Femur (tissue), 1 donor: Measurements from ENCODE around the gene MED12L.
A peak's percentile ranks its signal among the peaks of the same experiment; 100 is the strongest.

ENCODE experiments used
- DNase-seq: peaks from one replicate; pipeline ENCODE4 v3.0.0-alpha.2; 2017

The MED12L gene

DNA sequence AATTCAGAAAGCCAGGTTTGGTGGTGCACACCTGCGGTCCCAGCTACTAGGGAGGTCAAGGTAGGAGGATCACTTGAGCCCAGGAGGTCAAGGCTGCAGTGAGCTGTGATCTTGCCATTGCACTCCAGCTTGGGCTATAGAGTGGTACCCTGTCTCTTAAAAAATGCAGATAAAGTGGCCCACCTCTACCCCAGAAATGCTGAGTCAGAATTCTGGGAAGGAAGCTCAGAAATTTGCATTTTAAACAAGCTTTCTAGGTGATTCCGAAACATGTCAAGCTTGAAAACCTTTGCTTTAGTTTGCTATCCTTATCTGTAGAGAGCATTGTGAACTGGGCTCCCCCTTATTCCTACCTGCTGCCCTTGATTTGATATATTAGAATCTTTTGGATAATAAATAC, 7.7 kb downstream of the MED12L start:
- DNase-seq, result no peak

DNA sequence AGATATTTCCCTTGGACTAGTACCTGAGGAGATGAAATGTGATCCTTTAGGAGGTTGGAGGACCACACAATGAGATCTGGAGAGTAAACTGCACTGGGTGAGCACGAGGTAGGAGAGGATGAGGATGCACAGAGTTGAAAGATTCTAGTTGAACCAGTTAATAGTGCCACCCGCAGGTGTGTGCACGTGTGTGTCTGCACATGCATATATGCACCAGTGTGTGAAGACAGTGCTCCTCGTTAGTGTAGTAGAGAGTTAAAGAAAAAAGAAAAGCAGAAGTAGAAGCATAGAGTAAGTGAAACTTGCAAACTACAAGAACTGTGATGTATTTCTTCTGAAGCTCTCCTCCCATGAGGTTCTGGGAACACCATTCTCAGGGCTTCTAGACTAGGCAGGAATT, 8.4 kb downstream of the MED12L start:
- no peak for DNase-seq

DNA sequence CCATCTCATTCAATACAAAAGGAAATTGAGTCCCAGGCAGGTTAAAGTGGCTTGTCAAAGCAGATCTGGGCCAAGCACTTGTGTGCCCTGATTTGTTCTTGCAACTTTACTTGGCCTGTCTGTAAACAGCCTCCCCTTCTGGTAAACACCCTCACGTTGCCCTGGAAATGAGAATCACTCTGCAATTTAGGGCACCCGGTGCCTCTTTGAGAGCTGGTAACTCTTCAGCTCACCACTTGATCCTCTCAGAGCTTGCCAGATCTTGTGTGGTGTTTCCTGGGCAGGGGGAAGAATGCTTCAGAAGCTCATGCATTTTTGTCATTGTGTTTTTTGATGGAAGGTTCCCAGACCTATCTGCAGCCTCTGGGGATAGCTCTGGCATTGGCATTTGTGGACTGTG, 11.3 kb downstream of the MED12L start:
- no peak for DNase-seq

DNA sequence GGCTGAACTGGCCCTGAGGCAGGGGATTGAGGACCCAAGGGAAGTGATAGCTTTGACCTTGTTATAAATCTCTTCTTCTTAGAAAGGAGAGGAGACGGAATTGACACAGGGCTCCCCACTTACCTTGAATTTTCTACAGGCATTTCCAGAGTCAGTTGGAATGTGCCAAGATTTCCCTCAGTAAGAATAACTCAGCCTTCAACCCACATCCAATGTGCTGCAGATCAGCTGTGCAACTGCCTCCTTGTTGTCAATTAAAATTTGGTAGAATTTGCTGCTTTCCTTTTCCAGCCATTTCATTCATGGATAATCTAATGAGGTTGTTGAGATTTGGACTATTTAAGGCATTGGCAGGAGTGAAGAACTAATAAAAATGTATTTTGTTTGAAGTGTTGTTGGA, 14.6 kb downstream of the MED12L start:
- no peak for DNase-seq

DNA sequence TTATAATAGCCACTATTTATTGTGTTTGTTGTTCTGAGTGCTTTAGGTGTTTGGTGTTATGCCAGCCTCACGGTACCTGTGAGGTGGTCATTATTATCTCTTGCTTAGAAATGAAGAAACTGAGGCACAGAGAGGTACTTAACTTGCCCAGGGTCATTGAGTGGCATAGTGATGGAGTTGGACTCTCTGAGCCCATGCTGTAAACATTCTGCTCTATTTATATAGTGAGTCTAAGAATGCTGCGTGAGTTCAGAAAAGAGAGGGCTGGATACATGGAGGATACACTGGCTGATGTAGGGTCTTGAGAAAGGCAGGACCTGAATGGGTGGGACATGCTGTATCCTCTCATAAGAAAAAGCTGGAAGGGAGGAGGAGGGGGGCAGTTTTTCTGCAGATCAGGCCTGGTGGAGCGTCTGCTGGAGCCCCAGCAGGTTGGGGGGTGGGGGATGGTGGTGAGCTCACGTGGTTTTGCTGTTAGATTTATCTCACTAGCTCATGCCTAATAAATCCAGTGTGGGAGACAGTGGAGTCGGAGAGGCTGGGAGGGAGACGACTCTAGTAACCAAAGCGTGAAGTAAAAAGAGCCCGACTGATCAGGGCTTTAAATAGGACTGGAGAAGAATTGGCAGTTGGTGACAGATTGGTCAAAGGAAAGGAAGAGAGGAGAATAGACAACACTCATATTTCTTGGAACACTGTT, 16.0 kb downstream of the MED12L start:
- DNase-seq, result peak; percentile 21

DNA sequence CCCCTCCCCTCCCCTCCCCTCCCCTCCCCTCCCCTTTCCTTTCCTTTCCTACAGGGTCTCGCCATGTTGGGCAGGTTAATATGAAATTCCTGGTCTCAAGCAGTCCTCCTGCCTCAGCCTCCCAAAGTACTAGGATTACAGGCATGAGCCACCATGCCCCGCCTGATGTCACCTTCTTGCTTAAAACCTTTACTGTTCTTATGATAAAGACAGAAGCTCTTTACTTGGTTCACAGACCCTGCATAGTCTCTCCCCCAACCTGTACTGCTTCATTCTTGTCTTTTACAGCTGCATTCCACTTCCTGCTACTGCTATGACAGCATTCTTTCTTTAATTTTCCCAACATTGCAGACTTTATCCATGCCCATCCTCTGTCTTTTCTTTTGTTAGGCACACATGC, 20.8 kb downstream of the MED12L start:
- no peak for DNase-seq

DNA sequence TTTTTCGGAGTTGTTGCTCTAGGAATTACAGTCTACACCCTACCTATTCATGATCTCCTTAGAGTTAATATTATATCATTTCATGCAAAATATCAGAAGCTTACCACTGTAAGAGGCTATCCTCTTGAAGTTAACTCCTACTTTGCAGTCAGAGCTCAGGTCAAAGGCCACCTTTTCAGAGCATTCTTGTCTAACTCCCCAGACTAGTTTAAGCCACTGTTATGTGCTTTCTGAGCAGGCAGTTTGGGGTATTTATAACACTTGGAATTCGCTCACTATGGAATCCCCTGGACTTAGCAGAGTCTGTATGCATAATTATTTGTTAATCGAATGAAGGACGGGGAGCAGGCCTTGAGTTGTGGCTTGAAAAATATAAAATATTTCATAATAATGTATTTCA, 21.7 kb downstream of the MED12L start:
- no peak for DNase-seq

DNA sequence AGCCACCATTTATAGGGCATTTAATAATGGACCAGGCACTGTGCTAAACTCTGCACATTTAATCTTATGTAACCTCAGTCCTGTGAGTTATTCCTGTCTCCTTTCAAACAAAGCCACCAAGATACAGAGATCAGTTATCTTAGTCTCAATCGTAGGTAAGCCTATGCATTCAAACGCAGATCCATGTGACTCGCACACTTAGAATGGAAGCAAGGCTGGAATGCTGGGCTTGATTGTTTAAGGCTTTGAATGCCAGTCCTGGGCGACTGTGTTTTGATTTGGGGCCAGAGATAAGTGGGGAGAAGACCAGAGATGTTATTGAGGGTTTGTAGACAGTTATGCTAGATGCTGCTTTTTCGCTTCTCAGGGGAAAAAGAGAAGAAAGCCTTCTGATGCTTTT, 22.2 kb downstream of the MED12L start:
- no peak for DNase-seq

DNA sequence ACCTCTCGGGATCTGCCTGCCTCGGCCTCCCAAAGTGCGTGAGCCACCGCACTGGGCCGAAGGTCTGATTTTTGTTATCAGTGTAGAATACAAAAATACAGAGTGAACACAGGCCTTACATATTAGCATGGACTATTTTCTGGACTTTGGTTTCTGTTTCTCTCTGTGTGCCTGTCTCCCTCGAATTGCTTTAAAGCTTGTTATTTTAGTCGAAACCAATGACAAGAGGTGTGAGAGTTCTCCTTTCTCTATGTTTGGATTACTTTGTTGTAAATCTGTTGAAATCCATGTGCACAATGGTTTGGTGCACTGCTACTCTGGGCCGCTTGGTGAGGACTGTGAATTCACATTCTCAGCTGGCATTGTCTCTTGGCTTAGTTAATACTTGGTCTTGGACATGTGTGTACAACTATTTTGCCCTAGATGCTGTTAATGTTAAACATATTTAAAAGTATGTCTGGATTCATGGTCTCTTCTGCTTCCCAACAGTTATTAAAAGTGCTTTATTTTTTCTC, 23.9 kb downstream of the MED12L start:
- no peak for DNase-seq

DNA sequence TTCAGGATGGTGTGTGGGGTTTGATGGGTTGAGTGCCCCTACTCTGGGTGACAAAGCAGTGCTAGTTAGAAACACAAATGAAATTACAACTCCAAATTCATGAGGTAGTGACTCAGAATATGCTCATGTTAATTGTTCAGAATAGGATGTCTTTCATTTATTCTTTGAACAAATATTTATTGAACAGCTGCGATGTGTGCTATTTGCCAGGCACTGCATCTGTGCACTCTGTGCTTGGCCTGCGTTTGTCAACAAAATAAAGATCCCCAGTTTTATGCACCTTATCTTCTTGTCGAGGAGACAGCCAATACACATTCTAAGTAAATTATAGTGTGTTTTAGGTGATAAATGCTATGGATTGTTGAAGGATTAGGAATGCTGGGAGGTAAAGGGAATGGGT, 27.3 kb downstream of the MED12L start:
- no peak for DNase-seq

DNA sequence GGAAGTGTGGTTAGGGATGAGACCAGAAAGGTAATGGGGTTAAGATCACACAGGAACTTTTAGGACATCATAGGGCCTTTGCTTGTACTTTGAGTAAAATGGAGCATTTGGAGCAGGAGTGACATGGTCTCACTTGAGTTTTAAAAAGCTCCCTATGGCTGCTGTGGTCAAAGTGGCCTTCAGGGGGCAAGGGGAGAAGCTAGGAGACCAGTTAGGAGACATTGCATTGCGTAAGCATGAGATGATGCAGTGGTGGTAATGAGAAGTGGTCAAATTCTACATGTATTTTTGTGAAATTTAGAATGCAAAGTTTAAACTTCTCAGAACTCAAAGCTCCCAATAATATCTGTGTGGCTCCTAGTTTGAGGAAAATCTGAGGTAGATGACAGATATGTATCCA, 27.9 kb downstream of the MED12L start:
- DNase-seq, result no peak

DNA sequence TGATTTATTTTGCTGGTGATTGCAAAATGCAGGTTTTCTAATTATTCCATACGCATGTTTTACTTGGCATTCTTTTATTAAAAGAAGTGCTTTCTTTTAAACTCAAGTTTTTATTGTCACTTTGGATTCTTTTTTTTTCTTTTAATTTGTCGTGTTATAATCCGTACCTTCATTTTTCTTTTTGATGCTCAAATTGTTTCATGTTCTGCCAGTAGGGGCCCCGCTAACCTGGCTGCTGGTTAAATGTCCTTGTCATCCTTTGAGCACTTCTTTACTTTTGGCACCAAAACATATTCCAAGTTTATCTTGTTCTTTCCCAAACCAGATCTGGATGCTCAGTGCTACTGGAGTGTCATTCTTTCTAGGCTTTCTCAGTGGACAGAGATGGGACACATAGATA, 31.6 kb downstream of the MED12L start:
- no peak for DNase-seq

DNA sequence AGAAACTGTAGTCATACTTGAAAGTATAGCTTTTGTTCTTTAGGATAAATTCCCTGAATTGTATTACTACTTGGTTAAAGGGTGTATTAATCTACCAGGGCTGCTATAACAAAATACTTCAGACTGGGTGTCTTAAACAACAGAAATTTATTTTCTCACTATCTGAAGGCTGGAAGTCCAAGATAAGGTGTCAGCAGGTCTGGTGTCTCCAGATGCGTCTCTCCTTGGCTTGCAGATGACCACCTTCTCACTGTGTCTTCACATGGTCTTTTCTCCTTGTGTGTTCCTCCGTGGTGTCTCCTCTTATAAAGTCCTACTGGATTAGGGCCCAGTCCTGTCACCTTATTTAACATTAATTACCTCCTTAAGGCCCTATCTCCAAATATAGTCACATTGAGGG, 33.7 kb downstream of the MED12L start:
- no peak for DNase-seq

DNA sequence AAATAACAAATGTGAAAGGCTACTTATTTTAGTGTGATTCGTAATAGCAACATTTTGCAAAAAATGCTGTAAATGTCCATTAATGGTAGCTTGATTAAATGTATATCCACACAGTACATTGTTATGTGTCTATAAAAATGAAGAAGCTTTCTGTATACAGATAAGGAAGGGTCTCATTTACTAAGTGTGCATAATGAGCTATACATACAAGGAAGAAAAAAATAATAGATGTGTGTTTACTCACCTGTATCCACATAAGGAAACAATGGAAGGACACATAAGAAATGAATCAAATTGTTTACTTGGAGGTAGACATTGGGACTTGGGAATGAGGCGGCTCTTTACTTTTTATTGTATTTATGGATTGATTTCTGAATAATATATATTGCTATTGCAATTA, 34.9 kb downstream of the MED12L start:
- no peak for DNase-seq

DNA sequence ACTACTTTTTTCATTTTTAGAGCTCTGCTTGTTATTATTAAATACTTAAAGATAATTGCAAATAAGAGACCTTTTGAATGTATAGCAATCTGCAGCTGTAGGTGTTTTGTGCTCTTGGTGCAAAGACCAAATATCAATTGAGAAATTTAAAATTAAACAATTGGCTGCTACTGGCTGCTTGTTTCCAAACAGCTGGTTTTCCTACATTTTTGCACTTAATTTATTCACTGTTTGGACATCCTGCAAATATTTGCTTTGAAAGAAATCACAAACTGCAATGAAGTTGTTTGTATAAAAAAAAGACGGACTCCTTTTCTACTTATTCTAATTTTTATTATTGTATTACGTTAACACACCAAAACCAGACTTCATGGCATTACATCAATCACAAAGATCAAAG, 35.6 kb downstream of the MED12L start:
- DNase-seq, result no peak

DNA sequence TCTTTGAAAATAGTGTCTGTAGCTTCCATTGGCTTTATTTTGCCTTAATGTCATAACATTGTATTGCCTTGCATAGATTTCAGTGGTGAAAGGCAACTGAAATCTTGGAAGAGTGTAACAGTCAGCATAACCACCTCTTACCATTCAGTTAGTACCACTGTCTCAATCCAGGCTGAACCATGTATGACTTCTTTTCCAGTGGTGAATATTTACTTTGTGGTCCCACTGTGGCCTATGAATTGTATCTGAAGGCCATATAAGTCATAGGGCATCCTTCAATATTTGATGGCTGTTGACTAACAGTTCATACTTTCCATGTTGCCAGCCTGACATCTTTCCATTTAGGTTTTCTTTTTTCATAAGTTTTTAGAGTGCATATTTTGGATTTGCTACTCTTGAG, 38.4 kb downstream of the MED12L start:
- no peak for DNase-seq

DNA sequence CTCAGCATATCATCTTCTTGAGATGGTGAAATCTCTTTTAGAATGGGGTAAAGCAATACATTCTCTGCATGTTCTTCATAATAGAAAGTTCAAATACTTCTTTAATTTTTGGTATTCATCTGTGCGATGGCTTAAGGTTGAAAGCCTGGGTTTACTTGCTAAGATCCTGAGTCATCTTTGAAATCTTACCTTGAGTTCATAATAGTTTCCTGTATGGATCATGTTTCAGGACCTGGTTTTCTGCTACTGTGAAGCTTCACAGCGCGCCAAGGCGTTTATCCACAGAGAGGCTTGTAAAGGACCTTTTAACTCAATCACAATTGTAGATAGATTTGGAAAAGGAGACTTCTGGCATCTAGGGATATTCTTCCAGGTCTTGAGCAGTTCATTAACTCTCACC, 39.0 kb downstream of the MED12L start:
- DNase-seq, result no peak

DNA sequence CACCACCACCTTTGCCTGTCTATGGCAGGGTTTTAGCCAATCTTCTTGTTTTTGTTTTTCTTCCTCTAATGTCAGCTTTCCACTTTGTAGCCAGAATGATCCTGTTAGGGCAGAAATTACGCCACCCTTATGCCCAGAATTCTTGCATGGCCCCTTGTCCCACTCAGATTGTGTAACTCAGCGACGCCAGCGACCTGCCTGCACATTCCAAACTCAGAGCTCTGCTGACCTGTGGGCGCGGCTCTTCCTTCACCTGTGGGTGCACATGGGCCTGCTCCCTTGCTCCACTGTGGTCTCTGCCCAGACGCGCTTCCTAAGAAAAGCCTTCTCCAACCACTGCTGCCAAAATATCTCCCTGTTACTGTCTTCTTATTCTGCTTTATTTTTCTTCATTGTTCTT, 45.0 kb downstream of the MED12L start:
- no peak for DNase-seq

DNA sequence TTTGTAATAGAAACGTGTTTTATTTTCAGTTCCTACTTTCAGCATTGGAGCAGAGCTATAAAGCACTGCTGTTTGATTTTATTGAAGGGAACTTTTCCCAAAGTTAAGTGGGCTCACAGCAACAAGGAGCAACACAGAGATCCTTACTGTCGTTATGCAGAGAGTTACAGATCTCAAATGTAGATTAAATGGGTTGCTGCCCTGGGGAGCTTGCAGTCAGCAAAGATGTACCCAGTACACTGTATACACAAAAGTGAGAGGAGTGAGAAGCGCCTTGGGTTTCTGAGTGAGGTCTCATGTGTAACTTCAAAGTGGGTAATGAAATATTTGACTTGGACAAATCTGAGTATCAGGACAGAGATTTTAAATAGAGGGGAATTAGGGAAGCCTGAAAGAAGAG, 47.7 kb downstream of the MED12L start:
- DNase-seq, result no peak

DNA sequence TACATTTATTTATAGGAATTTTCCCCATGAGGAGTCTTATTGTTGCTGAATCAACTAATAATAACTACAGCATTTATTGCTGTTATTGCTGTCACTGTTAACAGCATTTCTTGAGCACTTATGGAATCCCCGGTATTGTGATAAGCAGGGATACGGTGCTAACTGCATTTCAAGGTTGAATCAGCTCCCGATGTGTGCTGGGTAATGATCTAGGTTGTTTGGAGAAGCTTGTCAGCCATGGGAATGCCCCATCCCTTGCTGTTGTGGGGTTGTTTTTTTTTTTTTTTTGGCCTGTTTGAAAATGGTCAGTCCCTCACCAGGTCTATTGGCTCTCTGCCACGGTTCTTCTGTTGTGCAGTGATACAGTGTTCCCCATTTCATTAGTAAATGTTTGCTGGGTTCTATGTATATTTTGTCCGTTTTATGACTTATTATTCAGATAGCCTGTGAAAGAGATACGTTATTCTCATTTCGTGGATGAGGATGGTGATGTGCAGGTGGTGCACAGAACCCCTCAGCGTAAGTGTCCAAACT, 48.5 kb downstream of the MED12L start:
- DNase-seq, result no peak

DNA sequence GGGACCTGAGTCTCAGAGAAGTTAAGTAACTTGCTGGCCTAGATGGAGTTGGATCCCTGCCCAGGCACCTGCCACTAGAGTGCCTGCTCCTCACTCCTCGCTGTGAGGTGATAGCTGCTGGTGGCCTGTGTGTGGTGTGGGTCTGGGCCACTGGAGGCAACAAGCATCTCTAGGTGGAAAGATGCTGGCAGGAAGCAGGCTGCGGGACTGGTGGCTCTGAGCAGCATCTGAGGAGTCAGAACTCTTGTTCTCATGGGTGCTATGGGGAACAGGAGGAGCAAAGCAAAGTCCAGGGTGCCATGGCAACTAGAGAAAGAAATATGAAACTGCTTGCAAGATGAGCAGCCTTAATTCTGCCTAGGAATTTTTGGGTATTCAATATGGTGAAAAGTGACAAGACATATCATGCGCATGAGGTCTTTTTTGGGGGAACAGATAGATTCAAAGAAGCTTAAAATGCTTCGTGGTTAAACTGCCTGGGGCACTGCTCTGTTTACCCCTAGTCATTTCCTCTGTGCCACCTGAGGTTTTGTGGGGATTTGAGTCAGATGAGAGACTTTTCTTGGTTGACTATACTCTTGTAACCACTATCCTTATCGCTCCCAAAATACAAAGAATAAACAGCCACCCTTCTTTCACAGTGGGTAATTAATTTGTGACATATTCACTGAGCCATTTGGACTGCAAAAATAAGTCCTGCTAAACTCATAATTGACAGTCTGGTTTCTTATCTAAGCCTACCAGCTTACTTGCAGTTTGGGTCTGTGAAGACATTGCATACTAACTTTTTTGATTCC, 50.3 kb downstream of the MED12L start:
- DNase-seq, result no peak

DNA sequence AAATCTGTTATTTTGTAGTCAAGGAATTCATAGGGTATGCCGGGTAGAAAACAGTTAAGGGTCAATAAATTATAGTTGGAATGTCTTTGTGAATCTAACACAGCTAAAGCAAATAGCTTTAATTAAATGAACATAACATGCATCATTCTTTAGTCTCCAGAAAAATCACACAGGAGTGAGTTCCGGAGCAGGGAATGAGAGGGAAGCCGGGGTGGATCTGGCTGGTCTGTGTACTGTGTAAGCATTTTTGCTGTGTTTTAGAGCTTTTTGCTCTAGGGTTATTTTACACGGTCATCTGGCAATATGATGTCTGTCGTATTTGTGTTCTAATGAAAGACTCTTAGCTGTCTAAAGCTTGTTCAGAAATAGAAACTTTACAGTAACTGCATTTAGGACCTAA, 57.5 kb downstream of the MED12L start:
- no peak for DNase-seq

DNA sequence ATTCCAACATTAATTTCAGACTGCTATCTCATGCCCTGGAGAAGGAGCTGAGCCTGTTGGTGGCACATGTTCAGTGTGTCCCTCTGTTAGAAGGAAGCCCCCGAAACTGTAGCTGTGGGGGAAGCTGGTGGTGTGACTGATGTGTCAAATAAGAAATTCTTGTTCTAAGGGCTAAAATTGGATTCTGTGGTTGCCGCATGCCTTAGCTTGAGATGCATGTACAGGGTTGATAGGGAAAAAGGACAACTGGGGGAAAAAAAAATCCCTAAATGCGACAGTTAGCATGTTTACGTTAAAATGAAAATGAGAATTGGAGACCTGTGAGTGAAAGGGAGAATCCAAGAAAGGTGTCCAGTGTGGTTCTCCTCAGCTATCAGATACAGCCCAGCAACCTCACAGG, 58.6 kb downstream of the MED12L start:
- DNase-seq, result no peak

DNA sequence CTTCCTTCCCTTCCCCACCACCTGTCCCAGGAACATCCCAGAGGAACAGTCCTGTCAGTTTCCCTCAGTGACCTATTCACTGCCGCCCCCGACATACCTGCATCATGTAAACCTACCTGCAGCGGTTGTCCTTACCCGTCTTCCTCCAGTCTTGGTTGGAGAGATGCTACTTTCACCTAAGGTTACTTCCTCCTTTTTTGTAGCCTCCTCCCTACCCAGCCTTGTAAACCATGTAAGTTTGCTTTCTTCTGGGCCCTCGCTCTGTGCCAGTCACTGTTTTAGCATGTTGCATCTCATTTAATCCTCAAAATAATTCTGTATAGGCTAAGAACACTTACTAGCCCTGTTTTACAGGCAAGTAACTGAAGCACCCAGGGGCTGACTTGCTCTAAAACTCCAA, 59.3 kb downstream of the MED12L start:
- DNase-seq, result no peak
